NCI-H2196 (cell line): Measurements from ENCODE around the gene CSK.
A peak's percentile ranks its signal among the peaks of the same experiment; 100 is the strongest.
"Not testable (repeated sequence)": the region's sequence is repeated elsewhere in the genome, so short reads cannot be mapped to it uniquely, and the experiment has no call there.

Experiments used
- DNase-seq: peaks from one replicate; lab custom pipeline; 2025; ENCODE audit not compliant: unreplicated experiment; lab: John Stamatoyannopoulos, UW

CSK gene

GRCh38 chr15:74770211-74770903 is 11.5 kb upstream of the CSK start:
- no peak for DNase-seq

DNA sequence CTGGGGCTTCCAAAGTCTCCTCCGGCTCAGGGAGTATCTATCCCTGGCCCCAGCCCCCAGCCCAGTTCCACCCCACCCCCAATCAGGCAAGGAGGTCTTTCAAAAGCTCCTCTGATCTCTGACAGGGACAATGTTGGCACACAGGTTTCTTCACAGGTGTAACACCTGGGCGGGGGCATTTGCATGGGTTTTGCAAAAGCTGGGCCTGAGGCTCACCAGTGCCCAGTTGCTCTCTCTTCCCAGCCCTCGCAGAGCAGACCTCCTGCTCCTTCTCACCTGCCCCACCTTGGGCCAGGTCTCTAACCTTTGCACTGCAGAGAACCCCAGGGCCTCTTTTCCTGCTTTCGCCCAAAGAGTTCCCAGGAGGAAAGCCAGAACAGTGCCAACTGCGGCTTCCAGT is 8.6 kb upstream of the CSK start:
- no peak for DNase-seq

DNA sequence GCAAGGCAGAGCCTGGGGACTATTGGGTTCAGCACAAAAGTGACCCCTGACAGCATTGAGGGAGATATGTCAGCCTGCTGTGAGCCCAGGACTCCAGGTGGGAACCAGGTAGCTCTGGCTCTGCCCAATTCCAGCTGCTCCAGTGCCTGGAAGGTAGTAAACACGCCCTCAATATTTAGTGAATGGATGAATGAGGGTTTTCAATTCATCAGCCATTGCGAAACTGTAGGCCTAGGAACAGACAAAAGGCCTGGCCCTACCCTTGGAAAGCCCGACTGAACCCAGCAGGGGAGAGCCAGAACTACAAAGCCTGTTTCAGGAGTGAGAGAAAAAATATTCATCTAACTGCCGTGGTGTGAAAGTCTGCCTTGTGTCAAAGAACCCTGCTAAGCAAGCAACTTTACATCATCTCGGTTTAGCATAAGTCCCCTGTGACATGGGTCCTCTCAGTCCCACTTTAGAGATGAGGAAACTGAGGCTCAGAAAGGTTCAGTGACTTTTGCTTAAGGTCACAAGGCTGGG is 8.1 kb upstream of the CSK start:
- DNase-seq, result peak; percentile 19

DNA sequence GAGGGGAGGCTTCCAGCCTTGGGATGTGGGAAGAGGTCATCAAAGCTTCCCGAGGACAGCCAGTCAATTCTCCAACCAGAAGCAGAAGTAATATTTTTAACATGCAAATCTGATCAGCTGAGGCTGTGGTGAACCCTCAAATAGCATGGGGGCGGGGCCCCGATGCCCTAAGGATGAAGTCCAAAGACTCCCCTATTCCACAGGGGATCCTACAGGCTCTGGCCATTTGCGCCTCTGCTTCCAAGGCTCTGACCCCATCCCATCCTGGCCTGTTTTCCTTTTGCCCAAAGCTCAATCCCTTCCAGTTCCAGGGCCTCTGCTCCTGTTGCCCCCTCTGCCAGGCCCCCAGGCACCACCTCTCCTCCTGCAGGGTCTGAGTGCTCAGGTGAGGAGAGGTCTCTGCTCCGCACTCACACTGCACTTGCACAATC is 6.7 kb upstream of the CSK start:
- DNase-seq, result no peak

GRCh38 chr15:74775894-74776293 is 6.0 kb upstream of the CSK start:
- no peak for DNase-seq

DNA sequence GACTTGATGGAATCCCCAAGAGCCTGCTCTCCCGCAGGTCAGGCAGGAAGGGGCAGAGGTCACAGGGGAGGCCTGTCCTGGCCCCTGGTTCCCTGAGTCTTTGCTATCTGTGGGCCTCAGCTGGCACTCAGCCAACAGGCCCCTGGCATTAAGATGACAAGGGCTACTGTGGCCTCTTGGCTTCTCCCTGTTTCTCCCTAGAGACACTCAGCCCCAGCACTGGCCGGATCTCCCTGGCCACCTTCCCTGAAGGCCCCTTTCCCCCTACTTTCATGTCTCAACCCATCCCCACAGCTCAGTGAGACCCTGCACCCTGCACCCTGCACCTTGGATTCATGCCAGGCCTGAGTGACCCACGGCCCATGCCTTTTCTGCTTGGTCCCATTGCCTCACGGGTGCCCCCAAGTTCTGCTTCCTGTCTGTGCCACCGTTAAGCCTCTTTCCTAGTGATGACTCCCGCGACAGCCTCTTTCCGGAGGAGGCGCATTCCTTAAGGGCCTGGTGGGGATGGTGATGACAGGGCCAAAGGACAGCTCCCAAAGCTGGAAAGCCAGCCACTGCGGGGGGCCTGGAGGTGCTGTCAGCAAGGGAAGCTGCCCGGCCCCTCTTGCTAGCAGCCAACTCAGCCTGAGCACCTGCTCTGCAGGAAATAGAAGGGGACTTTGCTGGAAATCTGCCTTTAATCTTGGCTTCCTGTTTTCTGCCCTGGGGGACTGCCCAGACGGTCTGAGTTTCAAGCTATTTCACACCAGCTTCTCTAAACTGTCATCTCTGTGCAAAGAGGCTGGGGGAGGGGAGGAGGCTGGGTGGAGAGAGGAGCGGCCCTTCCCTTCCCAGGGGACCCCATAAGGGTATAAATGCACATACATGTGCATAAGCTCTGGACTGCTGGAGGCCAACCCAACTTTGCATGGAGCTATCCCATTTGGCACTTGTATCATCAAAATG is 4.8 kb upstream of the CSK start:
- no peak for DNase-seq

GRCh38 chr15:74777769-74778598 is 3.9 kb upstream of the CSK start:
- no peak for DNase-seq

DNA sequence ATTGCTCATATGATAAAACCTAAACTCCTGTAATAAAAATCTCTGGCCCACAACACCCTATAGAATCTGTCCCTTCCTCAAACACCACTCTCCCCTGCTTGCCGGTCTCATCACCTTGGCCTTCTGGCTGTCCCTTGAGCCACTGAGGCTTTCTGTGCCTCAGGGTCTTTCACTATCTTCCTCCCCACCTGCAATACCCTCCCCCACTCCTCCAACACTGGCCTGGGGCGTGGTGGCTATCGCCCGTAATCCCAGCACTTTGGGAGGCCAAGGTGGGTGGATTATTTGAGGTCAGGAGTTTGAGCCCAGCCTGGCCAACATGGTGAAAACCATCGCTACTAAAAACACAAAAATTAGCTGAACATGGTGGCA is 3.3 kb upstream of the CSK start:
- no peak for DNase-seq

DNA sequence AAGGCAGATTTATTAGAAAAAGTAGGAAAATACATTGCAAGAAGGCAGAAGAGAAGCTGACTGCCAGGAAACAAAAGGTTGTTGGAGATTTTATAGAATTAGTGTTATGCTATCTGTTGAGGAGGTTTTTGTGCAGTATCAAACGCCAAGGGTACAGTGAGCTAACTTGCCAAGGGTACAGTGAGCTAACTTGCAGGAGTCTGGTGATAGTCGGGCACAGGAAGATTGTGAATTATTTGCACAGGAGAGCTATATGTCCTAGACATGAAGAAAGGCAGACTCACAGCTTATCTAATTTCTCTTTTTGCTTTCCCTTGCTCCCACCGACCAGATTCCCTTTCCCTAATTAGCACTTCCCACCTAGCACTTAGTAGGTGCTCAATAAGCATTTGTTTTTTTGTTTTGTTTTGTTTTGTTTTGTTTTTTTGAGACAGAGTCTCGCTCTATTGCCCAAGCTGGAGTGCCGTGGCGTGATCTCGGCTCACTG is 2.7 kb upstream of the CSK start:
- DNase-seq, result no peak

- no peak for DNase-seq
These were observed 1.1 kb upstream of the CSK start for GRCh38 chr15:74780523-74781430.

GRCh38 chr15:74782259-74783071 is 585 bp downstream of the CSK start:
- DNase-seq, result no peak

DNA sequence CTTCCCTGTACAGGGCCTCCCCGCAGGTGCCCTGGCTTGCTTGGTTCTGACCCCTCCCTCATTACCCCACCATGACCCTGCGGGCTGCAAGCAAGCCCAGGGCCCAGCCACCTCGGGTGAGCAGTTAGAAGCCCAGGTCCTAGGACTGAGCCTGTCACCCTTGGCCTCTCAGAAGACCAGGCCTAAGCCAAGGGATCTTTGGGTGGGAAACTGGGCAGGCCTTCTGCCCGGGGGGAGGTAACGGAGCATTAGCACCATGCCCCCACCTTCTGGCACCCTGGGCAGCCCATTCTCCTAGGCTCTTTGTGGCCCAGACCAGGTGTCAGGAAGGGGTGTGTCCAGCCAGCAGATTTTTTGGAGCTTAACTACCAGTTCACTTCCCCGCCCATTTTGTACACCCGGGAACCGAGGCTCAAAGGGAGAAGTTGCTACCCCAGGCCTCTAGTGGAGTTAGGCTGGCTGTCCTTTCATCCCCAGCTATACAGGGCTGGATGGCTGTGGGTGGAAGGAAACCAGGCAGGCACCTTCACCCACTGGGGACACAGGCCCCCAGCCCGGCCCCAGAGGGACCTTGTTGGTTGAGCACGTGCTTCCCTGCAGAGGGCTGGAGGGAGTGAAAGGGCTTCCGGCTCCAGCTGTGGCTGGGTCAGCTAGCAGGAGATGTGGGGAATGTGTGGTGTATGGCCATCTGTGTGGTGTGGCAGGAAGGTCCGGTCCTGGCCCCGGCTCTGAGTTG is 1.4 kb downstream of the CSK start:
- DNase-seq, result no peak

- DNase-seq, result no peak
These were observed 1.9 kb downstream of the CSK start for GRCh38 chr15:74783808-74784175.

DNA sequence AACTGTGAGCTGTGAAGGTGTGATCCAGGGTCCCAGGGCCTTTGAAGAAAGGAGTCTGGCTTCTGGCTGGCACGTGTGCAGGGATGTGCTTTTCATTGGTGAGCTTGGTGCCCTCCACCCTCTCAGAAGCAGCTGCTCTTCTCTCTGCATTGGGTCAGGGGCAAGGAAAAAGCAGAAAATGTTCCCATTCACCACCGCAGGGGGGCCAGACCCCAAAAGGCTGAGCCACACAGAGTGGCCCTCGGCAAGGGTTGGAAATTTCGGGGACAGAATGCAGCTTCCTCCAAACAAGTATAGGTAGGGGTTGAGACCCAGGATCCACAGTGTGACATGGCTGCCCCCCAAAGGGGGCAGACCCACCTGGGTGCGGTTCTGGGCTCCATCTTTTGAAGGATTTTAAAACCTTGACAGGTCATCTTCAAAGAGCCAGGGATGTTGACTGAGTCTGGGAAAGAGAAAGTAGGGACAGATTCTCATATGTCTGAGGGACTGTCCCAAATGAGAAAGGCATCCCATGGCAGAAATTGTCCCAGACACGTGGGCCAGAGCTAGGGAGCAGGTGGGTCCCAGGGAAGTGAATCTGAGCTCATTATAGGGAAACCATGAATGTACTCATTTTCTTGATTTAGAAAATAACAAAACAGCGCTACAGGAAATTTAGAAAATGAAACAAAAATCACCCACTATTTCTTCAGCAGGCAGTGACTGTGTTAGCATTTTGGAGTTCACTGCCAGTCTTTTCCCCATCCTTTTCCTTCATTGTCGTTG is 2.7 kb downstream of the CSK start:
- no peak for DNase-seq

DNA sequence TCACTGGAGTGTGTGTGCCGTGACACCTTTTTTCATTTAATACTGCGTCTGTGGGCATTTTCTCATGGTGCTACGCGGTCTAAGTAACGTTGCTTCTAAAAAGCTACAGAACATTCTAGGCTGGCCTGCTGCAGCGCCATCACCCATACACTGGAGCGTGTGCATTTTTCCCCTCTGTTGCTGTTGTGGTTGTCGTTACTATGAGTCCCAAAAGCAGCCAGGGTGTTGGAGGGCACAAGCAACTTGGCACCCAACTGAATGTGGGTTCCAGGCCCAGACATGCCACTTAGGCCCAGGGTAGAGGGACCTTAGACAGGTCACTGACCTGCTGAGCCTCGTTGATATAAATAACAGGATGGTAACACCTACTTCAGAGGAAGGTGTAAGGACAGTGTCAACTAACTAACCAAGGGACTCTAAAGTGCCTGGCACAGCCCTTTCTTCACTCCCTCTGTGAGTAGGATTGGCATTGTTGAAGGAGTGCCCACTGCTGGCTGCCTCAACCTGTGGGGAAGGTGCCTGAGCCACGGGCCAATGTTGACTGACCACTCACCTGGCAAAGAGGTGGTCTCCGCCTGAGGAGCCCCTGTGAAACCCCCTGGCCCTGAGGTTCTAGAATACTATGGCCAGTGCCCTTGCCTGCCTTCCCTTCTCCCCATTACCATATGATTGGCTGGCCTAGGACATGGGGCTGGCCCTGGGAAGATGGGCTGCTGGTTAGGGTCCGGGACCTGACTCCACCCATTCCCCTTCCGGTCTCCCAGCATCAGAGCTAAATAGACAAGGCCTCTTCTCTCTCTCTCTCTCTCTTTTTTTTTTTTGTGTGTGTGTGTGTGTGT is 3.5 kb downstream of the CSK start:
- DNase-seq, result no peak

DNA sequence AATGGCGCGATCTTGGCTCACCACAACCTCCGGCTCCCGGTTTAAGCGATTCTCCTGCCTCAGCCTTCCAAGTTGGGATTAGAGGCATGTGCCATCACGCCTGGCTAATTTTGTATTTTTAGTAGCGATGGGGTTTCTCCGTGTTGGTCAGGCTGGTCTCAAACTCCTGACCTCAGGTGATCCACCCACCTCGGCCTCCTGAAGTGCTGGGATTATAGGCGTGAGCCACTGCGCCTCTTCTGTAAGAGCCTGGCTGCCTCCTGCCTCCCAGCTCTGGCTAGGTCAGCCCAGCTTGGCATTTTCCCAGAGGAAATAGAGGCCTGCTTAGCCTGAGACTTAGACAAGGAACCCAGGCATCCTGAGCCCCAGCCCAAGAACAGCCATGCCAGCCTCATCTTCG is 4.2 kb downstream of the CSK start:
- not testable (repeated sequence) for DNase-seq
